Keratinocyte (primary cell): Measurements from ENCODE around the gene CXXC5. TPM values are rescaled to one million over a fixed set of nuclear protein-coding genes. Genes with fewer than 3 reads are reported as not detected.

Experiments
- DNase-seq: peaks from one replicate; pipeline ENCODE4 v3.0.0-alpha.2; 2011; ENCODE audit warnings: low read depth, missing footprints, low spot score
- FAIRE-seq: peaks from 2 replicates; lab custom pipeline; 2011; peaks lifted over from hg19 to GRCh38; lab: Jason Lieb, UNC
- H2AFZ ChIP-seq: 2 replicates; pipeline ENCODE4 v1.6.0; 2012; ENCODE audit warnings: low read length, control low read depth, inconsistent platforms; ENCODE audit not compliant: control insufficient read depth
- H3K27ac ChIP-seq: 2 replicates; pipeline ENCODE4 v1.5.1; 2011; ENCODE audit warnings: low read length; ENCODE audit not compliant: control insufficient read depth, insufficient read depth
- H3K27me3 ChIP-seq: 3 replicates; pipeline ENCODE4 v1.6.0; 2011; ENCODE audit warnings: low read length; ENCODE audit not compliant: control insufficient read depth, insufficient read depth; ENCODE audit errors: extremely low read depth
- H3K36me3 ChIP-seq, 2 experiments: 2 replicates in 1 of 2; 3 replicates in 1 of 2; pipeline ENCODE4 v1.5.1; 2011; ENCODE audit warnings: low read length in 2 of 2, mild to moderate bottlenecking in 1 of 2; ENCODE audit not compliant: control insufficient read depth in 2 of 2, insufficient read depth in 2 of 2; ENCODE audit errors: extremely low read depth in 1 of 2
- H3K4me1 ChIP-seq: 3 replicates; pipeline ENCODE4 v1.5.1; 2011; ENCODE audit warnings: low read length; ENCODE audit not compliant: control insufficient read depth, insufficient read depth; ENCODE audit errors: extremely low read depth
- H3K4me2 ChIP-seq: 3 replicates; pipeline ENCODE4 v1.6.0; 2011; ENCODE audit warnings: low read depth, low read length; ENCODE audit not compliant: control insufficient read depth, insufficient read depth; ENCODE audit errors: extremely low read depth
- H3K4me3 ChIP-seq, 3 experiments: fragments of 200-600 bp in 1 of 3; sonication (generic) in 1 of 3; 2 replicates in 2 of 3; 3 replicates in 1 of 3; pipeline ENCODE4 v1.5.1; 2011 to 2016; ENCODE audit warnings: low read length in 3 of 3, mild to moderate bottlenecking in 3 of 3, control low read depth in 2 of 3, inconsistent platforms in 1 of 3, low read depth in 1 of 3, mixed read lengths in 1 of 3, mixed run types in 1 of 3, moderate library complexity in 1 of 3; ENCODE audit not compliant: control insufficient read depth in 2 of 3, insufficient read depth in 2 of 3; ENCODE audit errors: extremely low read depth in 1 of 3
- H3K79me2 ChIP-seq: 2 replicates; pipeline ENCODE4 v1.6.0; 2012; ENCODE audit warnings: low read length; ENCODE audit not compliant: control insufficient read depth, insufficient read depth
- H3K9ac ChIP-seq: 3 replicates; pipeline ENCODE4 v1.6.0; 2011; ENCODE audit warnings: low read length; ENCODE audit not compliant: control insufficient read depth, insufficient read depth; ENCODE audit errors: extremely low read depth
- H3K9me1 ChIP-seq: 3 replicates; pipeline ENCODE4 v1.6.0; 2011; ENCODE audit warnings: low read length; ENCODE audit not compliant: control insufficient read depth, insufficient read depth; ENCODE audit errors: extremely low read depth
- H3K9me3 ChIP-seq: 2 replicates; pipeline ENCODE4 v1.5.1; 2012; ENCODE audit warnings: low read depth, low read length; ENCODE audit not compliant: control insufficient read depth
- H4K20me1 ChIP-seq: 3 replicates; pipeline ENCODE4 v1.6.0; 2011; ENCODE audit warnings: low read length; ENCODE audit not compliant: control insufficient read depth, insufficient read depth; ENCODE audit errors: extremely low read depth
- EZH2 ChIP-seq: IDR thresholded peaks from one replicate; pipeline ENCODE4 v1.6.1; 2012; ENCODE audit warnings: inconsistent platforms, mild to moderate bottlenecking, low read length, moderate library complexity
- dilution Hi-C: fragments of 300-500 bp; cut with MboI; formaldehyde crosslinking; loops from one replicate; pipeline ENCODE4 v1.7.0; 2020; ENCODE audit warnings: low sequenced_read_pairs; ENCODE audit not compliant: extremely low pct_ligation_motif_present
- polyA plus RNA-seq, 5 experiments: library from polyadenylated mRNA; depleted of rRNA in 3 of 5; stranded (reverse) in 3 of 5; stranded (forward) in 1 of 5; unstranded in 1 of 5; fragments of >200 nt; gene quantifications; 1 replicate in 1 of 5; 2 replicates in 3 of 5; 3 replicates in 1 of 5; pipeline versions ENCODE4 v1.2.1 to v1.2.3, GENCODE V29; 2011 to 2012; ENCODE audit warnings: missing spikeins in 2 of 5, low read depth in 1 of 5, low replicate concordance in 1 of 5
- TF ChIP-seq, protein P1 (sequence below), 3 experiments: IDR thresholded peaks in 1 of 3; conservative IDR thresholded peaks in 1 of 3; optimal IDR thresholded peaks in 1 of 3; 2 replicates in 2 of 3; 3 replicates in 1 of 3; pipeline versions ENCODE3 to v1.5.1; 2011; ENCODE audit warnings: low read length in 3 of 3, mild to moderate bottlenecking in 3 of 3, moderate library complexity in 2 of 3, control low read depth in 1 of 3, inconsistent platforms in 1 of 3; ENCODE audit not compliant: insufficient read depth in 2 of 3; ENCODE audit errors: extremely low read depth in 1 of 3

CXXC5 gene
- polyA plus RNA-seq, 1 donor (not counting 4 experiments of a cell fraction or from before 2014, with no cell fraction given) = 1.0 TPM

DNA sequence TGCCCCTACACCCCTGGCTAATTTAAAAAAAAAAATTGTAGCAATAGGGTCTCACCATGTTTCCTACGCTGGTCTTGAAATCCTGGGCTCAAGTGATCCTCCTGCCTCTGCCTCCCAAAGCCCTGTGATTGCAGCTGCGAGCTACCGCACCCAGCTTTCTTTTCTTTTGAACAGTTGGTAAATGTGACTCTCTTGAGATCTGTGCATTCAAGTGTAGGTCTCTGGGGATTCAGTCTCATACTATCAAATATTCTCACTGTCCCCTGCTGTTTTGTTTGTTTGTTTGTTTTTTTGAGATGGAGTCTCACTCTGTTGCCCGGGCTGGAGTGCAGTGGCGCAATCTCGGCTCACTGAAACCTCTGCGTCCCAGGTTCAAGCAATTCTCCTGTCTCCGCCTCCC, 42.3 kb upstream of the CXXC5 start:
- Histone ChIP-seq H2AFZ (no peak overlapping the region), H3K4me1 (no peaks in the 10 kb centered on the region), H3K4me2 (no peak overlapping the region), H3K9ac (no peak overlapping the region), H3K27ac (no peak overlapping the region), H3K4me3 (no peak overlapping the region), H3K9me3 (no peaks in the 10 kb centered on the region), H3K27me3 (no peaks in the 10 kb centered on the region), H4K20me1 (peaks cover 2% of the 10 kb centered on the region), H3K9me1 (peaks cover 3% of the 10 kb centered on the region), H3K79me2 (peaks cover 56% of the 10 kb centered on the region), H3K36me3 (peaks cover 12 to 16% of the 10 kb centered on the region in 2 experiments)
- no peak for TF ChIP-seq EZH2
- TF ChIP-seq, protein P1, sequence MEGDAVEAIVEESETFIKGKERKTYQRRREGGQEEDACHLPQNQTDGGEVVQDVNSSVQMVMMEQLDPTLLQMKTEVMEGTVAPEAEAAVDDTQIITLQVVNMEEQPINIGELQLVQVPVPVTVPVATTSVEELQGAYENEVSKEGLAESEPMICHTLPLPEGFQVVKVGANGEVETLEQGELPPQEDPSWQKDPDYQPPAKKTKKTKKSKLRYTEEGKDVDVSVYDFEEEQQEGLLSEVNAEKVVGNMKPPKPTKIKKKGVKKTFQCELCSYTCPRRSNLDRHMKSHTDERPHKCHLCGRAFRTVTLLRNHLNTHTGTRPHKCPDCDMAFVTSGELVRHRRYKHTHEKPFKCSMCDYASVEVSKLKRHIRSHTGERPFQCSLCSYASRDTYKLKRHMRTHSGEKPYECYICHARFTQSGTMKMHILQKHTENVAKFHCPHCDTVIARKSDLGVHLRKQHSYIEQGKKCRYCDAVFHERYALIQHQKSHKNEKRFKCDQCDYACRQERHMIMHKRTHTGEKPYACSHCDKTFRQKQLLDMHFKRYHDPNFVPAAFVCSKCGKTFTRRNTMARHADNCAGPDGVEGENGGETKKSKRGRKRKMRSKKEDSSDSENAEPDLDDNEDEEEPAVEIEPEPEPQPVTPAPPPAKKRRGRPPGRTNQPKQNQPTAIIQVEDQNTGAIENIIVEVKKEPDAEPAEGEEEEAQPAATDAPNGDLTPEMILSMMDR (optimal IDR thresholded peaks at IDR 0.05 in 1 of 3, IDR thresholded peaks at IDR 0.05 in 1 of 3, conservative IDR thresholded peaks at IDR 0.05 in 1 of 3; ENCODE audit: extremely low read depth in 1 of 3, insufficient read depth in 2 of 3, low read length in 3 of 3) = no peak
- dilution Hi-C loops = no loop called here
- no peak for DNase-seq
- no peak for FAIRE-seq

DNA sequence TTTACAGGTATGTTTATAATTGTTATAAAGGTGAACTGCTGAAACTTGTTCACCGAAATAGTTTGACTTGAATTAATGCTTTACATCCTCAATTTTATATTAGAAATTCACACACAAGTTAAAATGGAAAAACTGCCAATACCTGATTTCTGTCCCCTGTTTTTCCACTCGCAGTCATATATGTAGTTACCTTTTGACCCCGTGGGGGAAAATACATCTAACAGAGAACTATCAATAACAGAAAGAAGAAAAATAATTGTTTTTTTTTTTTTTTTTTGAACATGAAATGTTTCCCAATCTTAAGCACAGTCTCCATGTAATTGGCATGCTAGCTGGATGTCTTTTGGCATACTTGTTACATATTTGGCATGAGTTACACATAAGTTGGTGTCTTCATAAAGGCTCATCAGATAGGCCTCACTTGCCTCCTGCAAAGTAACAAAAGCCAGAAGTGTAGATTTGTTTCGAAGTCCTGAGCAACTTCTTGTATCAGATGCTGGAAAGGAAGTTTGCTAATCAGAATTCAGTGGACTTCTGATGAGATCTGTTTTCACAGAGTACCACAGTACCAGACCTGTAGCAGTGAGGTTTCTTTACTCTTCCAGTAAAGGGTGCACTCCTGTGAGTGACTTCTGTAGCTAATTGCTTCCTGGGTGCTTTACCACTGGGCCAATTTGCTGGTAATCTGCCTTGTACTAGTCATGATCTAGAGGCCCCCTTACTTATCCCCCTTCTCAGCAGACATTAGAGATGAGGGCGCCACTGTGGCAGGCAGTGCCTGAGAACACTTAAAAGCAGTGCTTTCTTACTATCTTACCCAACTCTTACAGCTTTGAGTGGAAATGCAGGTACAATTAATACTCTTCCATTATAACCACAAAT, 36.2 kb upstream of the CXXC5 start:
- H3K36me3 ChIP-seq = peaks cover 2 to 5% of the 10 kb centered on the region in 2 experiments
- H4K20me1 ChIP-seq = no peaks in the 10 kb centered on the region
- no peaks in the 10 kb centered on the region for H3K4me1 ChIP-seq
- TF ChIP-seq EZH2 = no peak
- TF ChIP-seq, protein P1 (optimal IDR thresholded peaks at IDR 0.05 in 1 of 3, IDR thresholded peaks at IDR 0.05 in 1 of 3, conservative IDR thresholded peaks at IDR 0.05 in 1 of 3; ENCODE audit: extremely low read depth in 1 of 3, insufficient read depth in 2 of 3, low read length in 3 of 3) = no peak
- H3K4me2 ChIP-seq = no peak overlapping the region
- dilution Hi-C loops = no loop called here
- H3K9ac ChIP-seq = no peak overlapping the region
- no peak overlapping the region for H3K4me3 ChIP-seq
- H2AFZ ChIP-seq = no peak overlapping the region
- no peaks in the 10 kb centered on the region for H3K9me3 ChIP-seq
- H3K27me3 ChIP-seq = no peaks in the 10 kb centered on the region
- DNase-seq = no peak
- no peak overlapping the region for H3K27ac ChIP-seq
- no peaks in the 10 kb centered on the region for H3K9me1 ChIP-seq
- peaks cover 44% of the 10 kb centered on the region for H3K79me2 ChIP-seq
- no peak for FAIRE-seq
